Middle frontal gyrus (tissue), 1 donor: Measurements from ENCODE around the gene ADARB2.

Experiments used
- DNase-seq: peaks from one replicate; pipeline ENCODE4 v3.0.0-alpha.2; 2015; ENCODE audit warnings: low spot score; ENCODE audit errors: extremely low spot score

ADARB2 gene

DNA sequence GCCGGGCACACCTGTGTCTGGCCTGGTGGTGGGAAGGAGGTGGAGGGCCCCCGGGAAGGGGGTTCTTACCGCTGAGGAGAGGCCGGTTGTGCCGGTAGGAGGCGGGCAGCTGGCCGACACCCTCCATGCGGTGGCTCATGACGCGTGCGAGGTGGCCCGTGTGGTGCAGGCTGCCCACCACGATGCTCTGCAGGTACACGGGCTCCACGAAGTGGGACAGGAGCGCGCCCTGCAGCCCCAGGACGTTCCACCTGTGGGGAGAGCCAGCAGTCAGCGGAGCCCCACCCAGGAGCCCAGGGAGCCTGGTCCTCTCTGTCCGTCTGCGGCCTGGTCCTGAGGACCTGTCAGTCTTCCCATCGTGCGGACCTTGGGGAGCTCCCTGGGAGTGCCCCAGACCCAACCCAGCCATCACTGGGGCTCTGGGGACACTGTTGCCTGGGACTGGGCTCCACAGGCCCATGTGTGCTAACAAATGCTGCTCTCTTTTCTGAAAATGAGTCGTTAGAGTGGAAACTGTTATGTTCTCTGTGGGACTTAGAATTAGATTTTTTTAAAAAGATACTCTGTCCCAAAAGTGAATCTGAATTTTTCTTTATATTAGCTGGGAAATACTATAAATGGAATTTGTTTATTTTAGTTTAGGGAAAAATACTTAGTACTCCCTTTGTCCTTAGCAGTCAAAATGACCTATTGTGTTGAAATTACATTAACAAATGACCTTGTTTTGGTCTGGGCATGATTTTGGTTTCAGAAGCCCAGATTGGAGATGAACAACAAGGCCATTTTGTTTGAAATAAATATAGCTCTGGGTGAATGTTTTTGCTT, 537.2 kb downstream of the ADARB2 start:
- peak; percentile 53 for DNase-seq

DNA sequence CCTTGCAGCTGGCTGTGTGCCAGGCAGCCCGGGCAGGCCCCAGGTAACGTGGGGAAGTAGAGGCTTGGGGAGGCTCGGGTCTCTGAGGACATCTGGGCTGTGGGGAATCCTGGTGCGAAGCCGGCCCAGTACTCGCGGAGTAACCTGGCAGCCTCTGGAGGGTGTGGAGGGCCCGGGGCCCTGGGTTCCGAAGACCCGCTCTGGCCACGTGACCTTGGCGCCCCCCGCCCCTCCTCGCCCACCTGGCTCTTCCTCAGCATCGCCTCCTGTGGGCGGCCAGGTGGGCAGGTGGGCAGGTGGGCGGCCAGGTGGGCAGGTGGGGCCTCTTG, 538.0 kb downstream of the ADARB2 start:
- no peak for DNase-seq

DNA sequence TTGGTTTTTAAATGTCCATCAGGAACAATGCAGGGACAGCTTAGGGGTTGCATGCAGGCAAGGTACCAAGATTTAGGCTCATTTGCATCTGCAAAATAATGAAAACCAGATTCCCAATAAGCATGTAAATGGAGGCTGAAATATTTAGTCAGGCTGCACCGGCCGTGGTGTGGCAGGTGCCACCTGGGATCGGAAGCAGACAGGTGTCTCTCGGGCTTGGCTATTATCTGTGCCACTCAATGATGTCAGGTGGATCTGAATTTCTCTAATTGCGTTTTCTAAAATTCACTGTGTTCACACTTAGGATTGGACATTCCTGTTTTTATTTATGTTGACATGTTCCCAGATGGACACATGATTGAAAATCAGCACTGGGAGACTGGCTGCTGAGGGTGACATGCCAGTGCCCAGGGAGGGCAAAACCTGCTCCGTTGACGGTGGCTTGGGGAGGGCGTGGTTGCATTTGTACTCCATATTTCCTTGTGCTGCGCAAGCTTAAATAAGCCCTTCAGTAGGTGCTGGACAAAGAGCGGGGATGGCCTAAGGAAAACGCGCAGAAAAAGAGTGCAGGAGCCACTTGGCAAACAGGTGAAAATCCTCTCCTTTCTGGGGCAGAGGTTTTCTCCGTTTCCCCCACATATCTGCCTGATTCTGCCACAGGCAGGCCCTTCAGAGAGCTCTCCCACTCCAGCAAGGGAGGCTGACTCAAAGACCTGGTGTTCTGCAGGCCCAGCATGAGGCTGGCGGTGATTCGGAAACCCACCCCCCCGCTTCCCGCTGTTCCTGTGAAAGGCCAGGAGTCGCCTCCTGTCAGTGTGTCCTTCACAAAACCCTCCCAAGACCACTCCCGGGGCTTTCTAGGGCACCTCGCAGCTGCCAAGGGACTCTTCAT, 538.6 kb downstream of the ADARB2 start:
- no peak for DNase-seq

DNA sequence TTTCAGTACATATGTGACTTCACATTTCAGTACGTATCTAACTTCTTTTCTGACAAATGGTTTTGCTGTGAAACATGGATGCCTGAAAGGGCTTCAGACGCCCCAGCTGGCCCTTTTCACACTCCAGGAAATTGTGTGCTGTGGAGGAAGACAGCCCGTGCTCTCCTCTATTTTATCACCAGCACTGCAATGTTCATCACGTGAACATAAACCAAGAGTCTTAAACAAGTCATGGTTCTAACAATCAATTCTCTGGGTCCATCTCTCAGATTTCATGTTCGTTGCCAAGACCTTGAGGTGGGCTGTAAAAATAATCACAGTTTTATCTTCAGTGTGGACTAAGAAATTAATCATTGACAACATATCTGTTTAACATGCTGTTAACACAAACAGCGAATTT, 539.9 kb downstream of the ADARB2 start:
- DNase-seq: no peak

DNA sequence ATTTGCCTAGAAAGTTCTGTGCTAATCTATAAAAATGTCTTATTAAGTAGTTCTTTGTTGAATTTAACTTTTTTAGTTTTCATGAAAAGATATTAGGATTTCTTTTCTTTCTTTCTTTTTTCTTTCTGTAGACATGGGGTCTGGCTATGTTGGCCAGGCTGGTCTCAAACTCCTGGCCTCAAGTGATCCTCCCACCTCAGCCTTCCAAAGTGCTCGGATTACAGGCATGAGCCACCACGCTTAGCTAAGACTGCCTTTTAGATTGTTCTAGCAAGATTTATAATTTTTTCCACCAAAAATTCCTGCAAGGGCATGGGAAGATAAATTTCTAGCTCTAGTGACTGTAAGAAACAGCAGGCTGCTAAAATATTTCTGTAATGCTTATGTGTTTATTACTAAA, 540.7 kb downstream of the ADARB2 start:
- no peak for DNase-seq

DNA sequence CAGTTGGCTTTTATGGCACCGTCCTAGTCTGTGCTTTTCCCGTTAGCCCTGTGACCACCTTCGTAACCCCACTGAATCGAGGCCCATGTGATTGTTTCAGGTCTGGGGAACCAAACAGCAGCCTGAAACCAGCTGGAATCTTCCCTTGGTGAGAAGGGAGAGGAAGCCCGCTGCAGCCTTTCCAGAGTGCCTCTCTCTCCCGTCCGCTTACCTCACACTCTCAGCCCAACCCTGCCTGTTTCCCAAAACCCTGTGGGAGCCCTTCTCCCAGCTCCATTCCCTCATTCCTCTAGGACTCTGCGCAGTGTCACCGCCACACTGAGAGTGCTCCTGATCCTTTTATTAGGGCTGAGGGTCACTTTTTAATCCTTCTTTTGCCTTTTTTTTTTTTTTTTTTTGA, 541.5 kb downstream of the ADARB2 start:
- no peak for DNase-seq

DNA sequence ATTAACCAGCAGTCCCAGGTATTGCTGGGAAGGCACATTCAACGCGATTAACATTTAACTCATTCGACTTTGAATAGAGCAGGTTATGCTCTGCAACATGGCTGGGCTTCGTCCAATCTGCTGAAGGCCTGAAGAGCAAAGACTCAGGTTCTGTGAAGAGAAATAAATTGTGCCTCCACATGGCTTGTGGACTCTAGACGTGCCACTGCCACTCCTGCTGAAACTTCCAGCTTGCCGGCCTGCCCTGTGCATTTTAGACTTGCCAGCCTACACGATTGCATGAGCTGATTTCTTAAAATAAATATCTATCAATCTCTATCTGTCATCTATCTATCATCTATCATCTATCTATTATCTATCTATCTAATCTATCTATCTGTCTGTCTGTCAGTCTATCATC, 543.2 kb downstream of the ADARB2 start:
- no peak for DNase-seq

DNA sequence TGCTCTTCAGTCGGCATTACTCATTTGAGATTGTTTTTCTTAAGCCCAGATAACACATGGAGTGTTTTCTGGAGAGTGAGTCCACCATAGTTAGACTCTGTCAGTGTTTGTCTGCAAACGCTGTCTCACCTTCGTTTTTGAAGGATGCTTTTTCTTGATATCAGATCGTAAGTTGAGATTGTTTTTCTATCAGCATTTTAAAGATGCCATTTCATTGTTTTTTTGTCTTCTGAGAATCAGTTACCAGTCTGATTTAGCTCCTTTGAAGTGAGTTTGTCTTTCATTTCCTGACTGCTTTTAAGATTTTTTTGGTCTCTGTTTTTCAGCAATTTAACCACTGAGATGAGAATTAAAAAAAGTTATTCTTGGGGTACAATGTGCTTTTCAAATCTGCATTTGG, 543.8 kb downstream of the ADARB2 start:
- no peak for DNase-seq

DNA sequence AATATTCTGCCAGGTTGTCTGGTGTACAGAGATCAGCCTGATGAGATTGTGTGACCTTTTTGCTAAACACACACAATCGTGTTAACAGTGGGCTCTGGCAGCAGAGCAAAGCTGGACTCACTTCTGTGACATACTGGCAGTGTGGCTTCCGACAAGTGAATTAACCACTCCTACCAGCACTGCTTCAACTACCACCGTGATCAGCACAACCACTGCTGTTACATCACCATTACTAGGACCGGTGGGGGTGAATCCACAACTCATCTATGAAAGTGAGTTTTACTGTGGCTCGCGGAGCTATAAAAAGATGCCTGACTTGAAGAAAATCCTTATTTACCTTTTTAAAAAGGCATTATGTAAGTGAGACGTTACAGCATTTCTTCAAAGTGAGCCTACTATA, 545.6 kb downstream of the ADARB2 start:
- DNase-seq: no peak

DNA sequence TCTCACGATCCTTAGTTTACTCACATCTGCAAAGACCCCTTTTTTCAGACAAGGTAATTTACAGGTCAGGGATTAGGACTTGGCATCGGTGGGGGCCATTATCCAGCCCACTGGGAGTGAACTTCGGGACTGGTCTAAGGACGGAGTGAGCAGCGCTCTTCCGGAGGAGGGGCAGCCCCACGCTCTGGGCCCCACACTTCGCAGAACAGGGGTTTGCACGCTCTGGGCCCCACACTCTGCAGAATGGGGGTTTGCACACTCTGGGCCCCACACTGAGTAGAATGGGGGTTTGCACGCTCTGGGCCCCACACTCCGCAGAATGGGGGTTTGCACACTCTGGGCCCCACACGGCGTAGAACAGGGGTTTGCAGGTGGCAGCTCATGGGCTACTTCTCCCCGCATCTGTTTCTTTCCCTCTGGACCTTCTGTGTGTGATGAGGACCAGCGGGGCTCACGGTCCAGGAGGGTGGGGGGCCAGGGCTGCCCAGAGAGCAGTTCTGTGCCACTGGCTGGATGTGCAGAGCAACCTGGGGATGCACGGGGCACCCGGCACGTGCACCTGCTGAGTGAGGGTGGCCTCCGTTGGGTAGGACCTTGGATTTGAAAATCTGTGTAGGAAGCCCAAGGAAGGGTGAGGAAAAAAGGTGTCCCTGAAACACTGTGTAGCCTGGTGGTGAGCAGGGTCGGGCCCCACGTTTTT, 546.4 kb downstream of the ADARB2 start:
- DNase-seq: no peak

DNA sequence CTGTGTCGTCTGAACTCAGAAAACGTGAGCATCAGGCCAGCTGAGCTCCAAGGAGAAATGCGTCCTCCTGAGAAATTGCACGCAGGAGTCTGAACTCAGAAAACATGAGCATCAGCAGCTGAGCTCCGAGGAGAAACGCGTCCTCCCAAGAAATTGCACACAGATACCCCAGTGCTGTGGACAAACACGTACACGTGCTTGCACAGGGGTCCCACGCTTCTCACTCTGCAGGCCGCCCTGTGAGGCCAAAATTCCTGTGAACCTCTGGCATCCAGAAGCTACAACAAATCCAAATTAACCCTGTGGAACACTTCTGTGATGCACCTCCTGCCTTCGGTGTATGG, 547.3 kb downstream of the ADARB2 start:
- DNase-seq: no peak

DNA sequence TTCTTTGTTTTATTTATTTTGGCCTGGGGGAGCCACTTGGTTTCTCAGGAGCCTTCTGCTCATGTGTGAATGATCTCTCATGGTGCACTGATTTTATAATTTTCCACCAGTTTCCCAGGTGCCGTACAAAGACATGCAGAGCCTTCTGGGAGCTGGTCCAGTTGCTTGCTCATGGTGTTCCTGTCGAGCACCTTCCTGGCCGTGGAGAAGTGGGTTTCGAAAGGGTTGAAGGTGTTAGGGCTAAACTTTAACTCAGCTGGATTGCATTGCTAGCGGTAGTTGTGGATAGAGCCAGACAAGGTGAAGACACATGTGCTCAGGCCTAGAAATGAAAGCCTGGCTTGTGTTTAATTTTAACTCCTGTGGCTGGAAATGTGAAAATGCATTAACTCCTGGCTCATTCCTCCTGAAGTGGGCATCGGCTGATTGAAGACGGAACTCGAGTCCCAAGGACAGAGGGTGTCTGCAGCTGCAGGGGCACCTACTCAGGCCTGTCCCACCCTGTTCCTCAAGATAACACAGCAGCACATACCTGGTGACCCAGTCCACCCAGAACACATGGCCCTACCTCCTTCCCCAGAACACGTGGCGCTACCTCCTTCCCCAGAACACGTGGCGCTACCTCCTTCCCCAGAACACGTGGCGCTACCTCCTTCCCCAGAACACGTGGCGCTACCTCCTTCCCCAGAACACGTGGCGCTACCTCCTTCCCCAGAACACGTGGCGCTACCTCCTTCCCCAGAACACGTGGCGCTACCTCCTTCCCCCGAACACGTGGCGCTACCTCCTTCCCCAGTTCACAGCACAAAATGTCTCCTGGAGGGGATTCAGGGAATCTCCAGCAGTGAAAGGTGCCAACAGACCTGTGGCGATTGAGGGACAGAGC, 547.9 kb downstream of the ADARB2 start:
- DNase-seq: no peak

DNA sequence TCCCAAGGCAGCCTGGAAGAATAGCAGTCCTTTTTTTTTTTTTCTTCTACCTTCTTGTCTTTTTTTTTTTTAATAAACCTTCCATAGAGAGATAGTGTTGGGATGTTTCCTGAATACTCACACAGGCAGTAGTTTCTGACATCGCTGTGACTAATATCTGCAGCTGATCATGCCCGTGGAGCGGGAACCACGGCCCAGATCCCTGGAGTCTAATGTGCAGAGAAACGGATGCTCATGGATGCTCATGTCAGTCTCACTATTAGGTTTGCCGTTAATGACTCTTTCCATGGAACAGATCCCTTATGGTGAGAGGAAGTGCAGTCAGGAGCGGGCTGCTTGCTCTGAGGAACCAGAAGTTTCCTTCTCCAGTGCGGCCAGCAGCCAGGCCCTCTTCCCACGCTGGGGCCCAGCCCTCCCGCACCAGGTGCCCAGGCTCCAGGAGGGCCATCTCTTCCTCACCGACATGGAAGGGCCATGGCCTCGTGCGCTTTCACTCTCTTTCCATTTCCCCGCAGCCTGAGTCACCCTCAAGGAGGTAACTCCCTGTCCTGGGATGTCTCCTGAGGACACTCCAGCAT, 548.7 kb downstream of the ADARB2 start:
- no peak for DNase-seq

DNA sequence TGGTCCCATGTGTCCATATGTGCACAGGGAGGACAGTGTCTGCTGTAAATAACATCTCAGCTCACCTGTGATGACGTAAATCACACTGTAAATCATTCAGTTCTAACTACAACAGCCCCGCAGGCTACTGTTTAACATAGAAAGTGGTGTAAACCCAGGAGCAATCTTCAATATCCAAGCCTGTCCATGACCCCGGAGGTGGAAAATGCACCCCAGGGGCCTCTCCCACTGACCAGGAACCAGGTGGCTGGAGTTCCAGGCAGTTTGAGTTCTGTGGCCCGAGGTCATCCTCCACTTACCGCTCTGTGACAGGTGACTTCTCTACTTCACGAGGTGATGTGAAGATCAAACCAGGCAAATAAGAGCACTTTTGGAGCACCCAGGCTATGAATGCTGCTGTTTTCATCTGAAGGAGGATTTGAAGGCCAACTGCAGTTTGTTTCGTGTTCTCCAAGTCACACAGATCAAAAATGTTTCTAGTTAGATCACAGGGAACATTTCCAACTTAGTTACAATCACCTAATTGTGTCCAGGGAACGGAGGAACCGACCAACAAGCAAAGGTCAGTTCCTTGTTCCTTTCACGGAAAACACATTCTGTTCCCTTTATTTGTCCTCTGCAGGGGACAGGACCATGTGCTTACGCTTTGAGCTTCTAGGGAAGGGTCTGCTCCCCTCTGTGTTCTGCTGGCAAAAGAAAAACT, 549.3 kb downstream of the ADARB2 start:
- no peak for DNase-seq

DNA sequence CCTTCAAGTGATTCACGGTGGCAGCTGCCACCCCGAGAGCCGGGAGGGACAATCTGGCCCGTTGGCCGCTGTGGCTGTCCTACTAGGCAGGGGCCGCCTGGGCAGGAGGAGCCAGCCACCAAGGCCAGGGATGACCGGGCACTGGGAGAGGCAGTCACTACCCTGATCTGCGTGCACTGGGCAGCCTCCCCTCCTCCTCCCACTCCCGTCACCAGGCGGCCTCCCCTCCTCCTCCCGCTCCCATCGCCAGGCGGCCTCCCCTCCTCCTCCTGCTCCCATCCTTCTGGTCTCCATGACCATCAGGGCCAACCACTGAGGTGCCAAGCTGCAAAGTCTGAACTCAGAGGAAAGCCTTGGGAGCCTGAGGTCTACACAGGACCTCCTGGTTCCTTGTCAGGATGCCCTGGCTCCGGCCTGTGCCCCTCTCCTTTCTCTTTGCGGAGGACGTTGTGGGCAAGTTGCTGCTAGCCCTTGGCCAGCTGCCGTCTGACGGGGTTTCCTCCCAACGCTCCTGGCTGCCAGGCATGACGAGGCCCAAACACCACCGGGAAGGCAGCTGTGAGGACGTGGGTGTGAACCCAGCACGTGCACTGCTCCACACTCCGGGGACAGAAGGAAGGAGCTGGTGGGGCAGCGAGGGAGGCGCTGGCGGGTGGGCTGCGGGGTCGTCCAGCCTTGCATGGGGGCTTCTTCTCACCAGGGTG, 550.0 kb downstream of the ADARB2 start:
- DNase-seq: peak; percentile 31

DNA sequence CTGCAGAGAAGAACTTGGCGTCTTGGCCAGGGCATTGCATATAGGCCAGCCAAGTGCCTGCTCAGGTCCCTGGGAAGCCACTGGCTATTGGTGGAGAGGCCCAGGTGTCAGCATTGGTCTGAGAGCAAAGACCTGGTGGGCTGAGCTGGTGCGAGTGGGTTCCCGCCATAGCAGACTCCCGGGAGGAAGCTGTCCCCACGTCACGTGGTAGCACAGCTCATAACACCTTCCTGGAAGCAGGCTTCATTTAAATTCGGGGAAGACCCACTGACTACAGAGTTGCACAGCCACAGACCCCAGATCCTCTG, 550.7 kb downstream of the ADARB2 start:
- no peak for DNase-seq

DNA sequence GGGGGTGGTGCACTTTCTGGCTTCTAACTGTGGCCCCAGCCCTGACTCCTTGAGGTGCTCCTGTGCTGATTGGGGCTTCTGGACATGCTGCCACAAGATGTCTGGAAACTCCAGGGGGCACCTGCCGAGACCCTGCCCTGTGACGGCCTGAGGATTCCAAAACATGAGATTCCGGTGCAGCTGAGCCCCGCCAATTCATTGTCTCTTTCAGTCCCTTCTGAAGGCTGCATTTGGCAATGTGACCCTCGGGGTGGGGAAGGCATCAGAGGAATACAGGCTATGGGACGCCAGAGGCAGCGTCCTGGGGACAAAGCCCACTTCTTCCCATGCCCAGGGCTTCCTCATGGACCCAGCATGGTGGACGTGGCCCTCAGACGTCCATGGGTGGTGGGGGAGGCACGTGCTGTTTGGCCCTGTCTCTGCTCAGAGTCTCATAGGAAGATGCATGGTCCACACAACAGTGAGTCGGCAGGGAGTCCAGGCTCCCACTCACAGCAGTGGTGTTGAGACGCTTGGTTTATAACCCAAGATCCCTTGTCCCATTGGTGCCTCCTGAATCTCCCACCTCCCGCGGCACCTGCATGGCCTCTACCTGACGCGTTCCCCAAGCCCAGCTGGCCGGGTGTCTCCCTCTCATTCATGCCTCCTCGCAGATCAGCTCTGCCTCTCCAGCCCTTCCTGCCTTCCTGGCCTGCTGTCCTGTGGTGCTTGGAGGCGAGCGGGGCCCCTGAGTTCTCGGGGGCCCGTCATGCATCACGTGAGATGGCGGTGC, 551.2 kb downstream of the ADARB2 start:
- no peak for DNase-seq

DNA sequence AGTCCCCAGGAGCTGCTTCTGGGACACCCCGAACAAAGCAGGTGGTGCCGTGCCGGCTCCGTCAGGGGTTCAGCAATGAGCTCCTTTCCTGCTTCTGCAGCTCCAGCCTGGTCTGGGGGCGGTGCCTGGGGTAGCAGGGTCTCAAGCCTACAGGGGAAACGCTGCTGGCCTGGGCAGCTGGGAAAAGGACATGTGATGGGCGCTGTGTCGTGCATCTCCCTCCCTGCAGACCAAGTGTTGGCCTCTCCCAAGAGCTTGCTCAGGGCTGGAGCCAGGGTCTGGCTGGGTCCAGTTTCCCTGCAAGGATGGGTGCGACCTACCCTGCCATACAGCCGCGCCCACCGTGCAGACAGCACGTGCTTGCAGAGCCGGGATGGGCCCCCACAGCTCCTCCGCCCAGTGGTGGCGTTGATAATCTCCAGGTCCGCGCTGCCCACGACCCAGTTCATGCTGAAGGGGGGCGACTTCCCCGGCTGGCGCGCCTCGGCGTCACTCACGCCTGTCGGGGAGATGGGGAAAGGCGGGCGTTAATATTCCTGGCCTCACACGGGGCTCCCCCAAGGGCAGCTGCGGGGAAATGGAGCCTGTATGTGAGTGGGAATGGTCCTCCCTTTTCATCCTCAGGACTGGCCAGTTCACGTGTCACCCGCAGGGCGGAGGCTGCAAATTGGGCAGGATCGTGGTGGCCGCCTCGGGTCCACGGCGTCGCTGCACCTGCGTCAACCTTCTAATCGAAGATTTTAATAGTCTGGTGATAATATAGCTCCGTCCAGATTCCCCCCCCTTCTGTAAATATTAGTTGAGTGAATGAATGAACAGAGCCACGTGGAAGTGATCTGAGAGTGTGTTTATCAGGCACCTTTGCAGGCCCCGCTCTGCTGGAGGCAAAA, 552.5 kb downstream of the ADARB2 start:
- DNase-seq: no peak
